K562 (cell line): ENCODE data around the gene GYG1. TPM values are rescaled to one million over a fixed set of nuclear protein-coding genes. Genes with fewer than 3 reads are reported as not detected.

ENCODE experiments used
- ATAC-seq: fragments of 200-7000 bp; cut with Tn5 transposase; 3 replicates; pipeline ENCODE4 v1.9.1; 2020; ENCODE audit warnings: moderate library complexity
- BruUV-seq: library from RNA; stranded (reverse); fragments of 400-500 nt; replicated peaks from 2 replicates; lab custom pipeline; 2021; lab: Mats Ljungman, UMichigan
- CTCF ChIA-PET: fragments of 300-600 bp; formaldehyde crosslinking; extraction: SDS; loops from one replicate; lab custom pipeline; 2021; ENCODE audit warnings: low intra/inter-chr PET ratio; lab: Yijun Ruan, JAX
- POLR2A ChIA-PET: fragments of 300-600, 350-650 bp; sonication (Branson Sonifier 250); formaldehyde crosslinking; extraction: SDS; loops from one replicate; lab custom pipeline; 2021; ENCODE audit warnings: antibody characterized with exemption, inconsistent platforms; lab: Yijun Ruan, JAX
- DNase-seq, 4 experiments: peaks; one replicate each; pipeline versions ENCODE4 v3.0.0 to v3.0.0-alpha.2; 2011 to 2018; ENCODE audit warnings: low spot score in 3 of 4, mixed read lengths in 3 of 4; ENCODE audit errors: extremely low read depth in 1 of 4
- FAIRE-seq: peaks from 2 replicates; lab custom pipeline; 2011; peaks lifted over from hg19 to GRCh38; lab: Jason Lieb, UNC
- H2AFZ ChIP-seq: 2 replicates; pipeline ENCODE4 v1.6.0; 2011; ENCODE audit warnings: low read depth, low read length, control low read depth, inconsistent platforms
- H3K27ac ChIP-seq: fragments of 200-600 bp; 3 replicates; pipeline ENCODE4 v1.8.0; 2011; ENCODE audit warnings: low read depth, mild to moderate bottlenecking, control low read depth, inconsistent platforms, low read length, moderate library complexity, mixed read lengths; ENCODE audit errors: extremely low read depth
- H3K27me3 ChIP-seq, 2 experiments: fragments of 300-600 bp in 1 of 2; 2 replicates in 1 of 2; 3 replicates in 1 of 2; pipeline versions ENCODE4 v1.6.0 to v1.8.0; 2011; ENCODE audit warnings: inconsistent platforms in 2 of 2, low read length in 2 of 2, mild to moderate bottlenecking in 1 of 2, mixed read lengths in 1 of 2, moderate library complexity in 1 of 2; ENCODE audit not compliant: control insufficient read depth in 2 of 2, insufficient read depth in 2 of 2
- H3K36me3 ChIP-seq: fragments of 300-600 bp; 3 replicates; pipeline ENCODE4 v1.8.0; 2011; ENCODE audit warnings: mild to moderate bottlenecking, low read length, inconsistent platforms; ENCODE audit not compliant: control insufficient read depth, insufficient read depth
- H3K4me1 ChIP-seq, 2 experiments: fragments of 200-600 bp in 1 of 2; replicated peaks in 1 of 2; 2 replicates in 1 of 2; 3 replicates in 1 of 2; pipeline versions ENCODE4 v1.5.1 to v1.8.0; 2011; ENCODE audit warnings: inconsistent platforms in 2 of 2, low read length in 2 of 2, mild to moderate bottlenecking in 1 of 2, mixed read lengths in 1 of 2, moderate library complexity in 1 of 2; ENCODE audit not compliant: control insufficient read depth in 2 of 2, insufficient read depth in 2 of 2
- H3K4me2 ChIP-seq: 2 replicates; pipeline ENCODE4 v1.6.1; 2011; ENCODE audit warnings: low read length, control low read depth, inconsistent platforms, mixed read lengths; ENCODE audit not compliant: insufficient read depth
- H3K4me3 ChIP-seq: fragments of 200-600 bp; sonication (generic), shearing (Covaris generic); 2 replicates; pipeline ENCODE4 v1.5.1; 2016; ENCODE audit warnings: control low read depth, inconsistent platforms
- H3K79me2 ChIP-seq: fragments of 200-600 bp; 3 replicates; pipeline ENCODE4 v1.8.0; 2011; ENCODE audit warnings: low read length, inconsistent platforms; ENCODE audit not compliant: control insufficient read depth, insufficient read depth
- H3K9ac ChIP-seq, 2 experiments: 2 replicates each; pipeline versions ENCODE4 v1.6.0 to v1.6.1; 2011; ENCODE audit warnings: low read depth in 2 of 2, low read length in 2 of 2, control low read depth in 1 of 2, inconsistent platforms in 1 of 2, mild to moderate bottlenecking in 1 of 2, mixed read lengths in 1 of 2; ENCODE audit not compliant: insufficient read depth in 1 of 2
- H3K9me1 ChIP-seq: one replicate; pipeline ENCODE4 v1.6.0; 2011; ENCODE audit warnings: inconsistent platforms, mild to moderate bottlenecking, low read length, moderate library complexity; ENCODE audit not compliant: control insufficient read depth, insufficient read depth
- H3K9me3 ChIP-seq: replicated peaks from 2 replicates; pipeline ENCODE4 v1.5.1; 2011; ENCODE audit warnings: low read depth, low read length, inconsistent platforms; ENCODE audit not compliant: control insufficient read depth, insufficient read depth
- H4K20me1 ChIP-seq: replicated peaks from 2 replicates; pipeline ENCODE4 v1.6.1; 2011; ENCODE audit warnings: low read length, inconsistent platforms, mixed read lengths; ENCODE audit not compliant: control insufficient read depth, insufficient read depth
- CBX5 ChIP-seq: IDR thresholded peaks from 2 replicates; pipeline ENCODE4 v1.6.1; 2014; ENCODE audit warnings: low read depth, borderline replicate concordance
- ELF4 ChIP-seq: fragments of 450-650 bp; formaldehyde crosslinking; IDR thresholded peaks from 2 replicates; pipeline ENCODE4 v1.4.0; 2022; ENCODE audit warnings: missing genetic modification characterization
- HMBOX1 ChIP-seq: sonication (generic); IDR thresholded peaks from 2 replicates; pipeline ENCODE4 v1.6.1; 2016
- ZBTB8A ChIP-seq: fragments of 450-650 bp; IDR thresholded peaks from 2 replicates; pipeline ENCODE4 v1.6.1; 2018; ENCODE audit warnings: mild to moderate bottlenecking, moderate library complexity; ENCODE audit not compliant: partially characterized antibody
- ZNF121 ChIP-seq: sonication (generic); formaldehyde crosslinking; conservative IDR thresholded peaks from 2 replicates; pipeline ENCODE4 v1.8.0; 2022; ENCODE audit warnings: missing genetic modification reagents
- WGBS: fragments of 100-300 bp; shearing (Covaris generic); methylation state at CpG from one replicate; pipeline ENCODE4 v1.1.6; 2016; ENCODE audit warnings: low coverage, mixed read lengths; ENCODE audit not compliant: insufficient coverage; ENCODE audit errors: missing lambda C conversion rate; 5-methylcytosine and 5-hydroxymethylcytosine counted together
- in situ Hi-C: fragments of 300-500 bp; cut with MboI; formaldehyde crosslinking; loops from 4 replicates; pipeline ENCODE4 v1.15.0; 2018; ENCODE audit warnings: inconsistent platforms, mixed read lengths
- intact Hi-C: fragments of 100-400 bp; cut with micrococcal nuclease; formaldehyde crosslinking; loops from 2 replicates; pipeline ENCODE4 v1.14.2; 2022
- polyA plus RNA-seq, 8 experiments: library from polyadenylated mRNA; depleted of rRNA in 4 of 8; stranded (reverse) in 5 of 8; unstranded in 3 of 8; fragments of >200 nt; fragmentation: Nextera tagmentation in 2 of 8; fragmentation: Illumina TruSeq in 1 of 8; extraction: Ambion mirVana in 2 of 8; extraction: Trizol in 1 of 8; gene quantifications; 2 replicates each; pipeline versions ENCODE4 v1.2.1 to v1.2.3, GENCODE V29; 2011 to 2014; ENCODE audit warnings: inconsistent platforms in 1 of 8, missing spikeins in 1 of 8
- total RNA-seq, 7 experiments: library from RNA; depleted of rRNA in 6 of 7; stranded (reverse); fragments of >200 nt in 6 of 7; fragmentation: Illumina TruSeq in 2 of 7; extraction: Trizol in 2 of 7; gene quantifications; 2 replicates each; pipeline versions ENCODE4 v1.2.1 to v1.2.3, GENCODE V29; 2011 to 2021; ENCODE audit warnings: low replicate concordance in 1 of 7

GYG1 gene
- total and polyA plus RNA-seq, 9 of the 15 experiments (the other 6 are each of a cell fraction or from before 2014, with no cell fraction given) = 14.6 to 38.4 (median 24.6) TPM

GRCh38 chr3:149016669-149017541 lies 25.6 kb downstream of the GYG1 start:
- H3K9ac ChIP-seq = no peak overlapping the region
- WGBS = 79% methylated on average over 9 of the region's 9 CpGs
- H3K79me2 ChIP-seq = no peaks in the 10 kb centered on the region
- ChIA-PET CTCF (interaction anchor here (0.7 kb wide), 1 partner anchor 65 kb away, joined by 4 read pairs; no protein-coding TSS in a partner anchor), POLR2A (interaction anchor here (0.7 kb wide), 1 partner anchor 104 kb away, joined by 4 read pairs; no protein-coding TSS in a partner anchor)
- DNase-seq = no peak
- H3K4me3 ChIP-seq = no peak overlapping the region
- intact Hi-C loops = no loop called here
- no peaks in the 10 kb centered on the region for H3K9me1 ChIP-seq
- H3K27ac ChIP-seq = no peak overlapping the region
- H3K9me3 ChIP-seq = no peaks in the 10 kb centered on the region
- no peak for TF ChIP-seq ZBTB8A
- TF ChIP-seq ZNF121 (CRISPR knock-in tag) = no peak
- peak; percentile 30; the same call in 1 of the 2 replicates for TF ChIP-seq HMBOX1
- TF ChIP-seq CBX5 = no peak
- no peak for TF ChIP-seq ELF4
- H3K27me3 ChIP-seq = no peaks in the 10 kb centered on the region
- in situ Hi-C loops = no loop called here
- no peaks in the 10 kb centered on the region; a peak in 1 of 5 replicates for H3K4me1 ChIP-seq
- peak; percentile 21; the same call in 1 of the 3 replicates for ATAC-seq
- no peak overlapping the region for H2AFZ ChIP-seq
- peaks cover 7% of the 10 kb centered on the region; the same call in 1 of the 3 replicates for H3K36me3 ChIP-seq
- no TSS peak for BruUV-seq
- no peaks in the 10 kb centered on the region for H4K20me1 ChIP-seq
- no peak for FAIRE-seq
- H3K4me2 ChIP-seq = no peak overlapping the region
